ENCODE measurements around the gene ARMC3. TPM values are rescaled to one million over a fixed set of nuclear protein-coding genes. Genes with fewer than 3 reads are reported as not detected.
A peak's percentile ranks its signal among the peaks of the same experiment; 100 is the strongest.
"Not testable (repeated sequence)": the region's sequence is repeated elsewhere in the genome, so short reads cannot be mapped to it uniquely, and the experiment has no call there.

Gene ARMC3
- total RNA-seq, 6 donors from 2014 or later: 0.57 to 56.6 (median 6.4) TPM

GRCh38 chr10:23067337-23067736 lies 139.5 kb downstream of the ARMC3 start:
- TF ChIP-seq CTCF (IDR thresholded peaks at IDR 0.05): no peak
- no peak for TF ChIP-seq POLR2A (IDR thresholded peaks at IDR 0.05)
- no peak for TF ChIP-seq POLR2AphosphoS5 (IDR thresholded peaks at IDR 0.05)
- no peak for TF ChIP-seq EP300 (IDR thresholded peaks at IDR 0.05)
- ATAC-seq (ENCODE audit: low FRiP score in 2 of 2): no peak
- H3K36me3 ChIP-seq: no peaks in the 10 kb centered on the region

GRCh38 chr10:23067939-23068775 lies 140.3 kb downstream of the ARMC3 start:
- no peaks in the 10 kb centered on the region for H3K27me3 ChIP-seq
- 52 to 53% methylated on average over 16 of the region's 16 CpGs for WGBS, 2 donors
- H3K27ac ChIP-seq: no peak overlapping the region
- no peaks in the 10 kb centered on the region for H3K36me3 ChIP-seq
- peaks cover 0 to 18% (median 13%) of the 10 kb centered on the region in 4 donors for H3K4me1 ChIP-seq
- no peak overlapping the region for H3K4me3 ChIP-seq
- ATAC-seq (ENCODE audit: low FRiP score in 2 of 2): peak; percentile 77 to 78
- DNase-seq: peak in 1 of 2 donors; percentile 86
- TF ChIP-seq CTCF (IDR thresholded peaks at IDR 0.05): peak; percentile 45 to 85 (median 60)
- no peak for TF ChIP-seq POLR2AphosphoS5 (IDR thresholded peaks at IDR 0.05)
- no peaks in the 10 kb centered on the region for H3K9me3 ChIP-seq

More at GRCh38 chr10:23067337-23067736, 139.5 kb downstream of the ARMC3 start:
- 91 to 94% methylated on average over 12 of the region's 12 CpGs for WGBS, 2 donors
- Histone ChIP-seq H3K4me1 (peaks cover 0 to 18% (median 11%) of the 10 kb centered on the region in 4 donors), H3K9me3 (no peaks in the 10 kb centered on the region), H3K4me3 (no peak overlapping the region), H3K27ac (no peak overlapping the region), H3K27me3 (no peaks in the 10 kb centered on the region)
- DNase-seq: no peak

- no peaks in the 10 kb centered on the region for H3K27me3 ChIP-seq
- TF ChIP-seq EP300 (IDR thresholded peaks at IDR 0.05): no peak
- no peak for TF ChIP-seq POLR2AphosphoS5 (IDR thresholded peaks at IDR 0.05)
- no peak overlapping the region for H3K4me3 ChIP-seq
- 82 to 83% methylated on average over 10 of the region's 10 CpGs for WGBS, 2 donors
- no peaks in the 10 kb centered on the region for H3K9me3 ChIP-seq
- DNase-seq (no peak), ATAC-seq (ENCODE audit: low FRiP score in 2 of 2) (no peak)
- H3K36me3 ChIP-seq: no peaks in the 10 kb centered on the region
- no peak overlapping the region for H3K27ac ChIP-seq
- H3K4me1 ChIP-seq: peaks cover 0 to 18% (median 13%) of the 10 kb centered on the region in 4 donors
These were observed 141.4 kb downstream of the ARMC3 start for GRCh38 chr10:23069019-23069815.

GRCh38 chr10:23070092-23070912 lies 142.4 kb downstream of the ARMC3 start:
- not testable (repeated sequence) for H3K27me3 ChIP-seq; H3K4me3 ChIP-seq; ATAC-seq (ENCODE audit: low FRiP score in 2 of 2); H3K27ac ChIP-seq; DNase-seq; H3K36me3 ChIP-seq; H3K9me3 ChIP-seq
- peaks cover 0 to 15% (median 9%) of the 10 kb centered on the region in 4 donors for H3K4me1 ChIP-seq
- WGBS, 2 donors: 78 to 89% methylated on average over 11 to 12 of the region's 12 CpGs

GRCh38 chr10:23070913-23071218 lies 143.0 kb downstream of the ARMC3 start:
- 71 to 90% methylated on average over 3 of the region's 3 CpGs for WGBS, 2 donors
- H3K27me3 ChIP-seq: no peaks in the 10 kb centered on the region
- no peaks in the 10 kb centered on the region for H3K36me3 ChIP-seq
- no peak for TF ChIP-seq CTCF (IDR thresholded peaks at IDR 0.05)
- no peak for TF ChIP-seq POLR2A (IDR thresholded peaks at IDR 0.05)
- TF ChIP-seq POLR2AphosphoS5 (IDR thresholded peaks at IDR 0.05): no peak
- TF ChIP-seq EP300 (IDR thresholded peaks at IDR 0.05): no peak
- no peak overlapping the region for H3K27ac ChIP-seq
- DNase-seq (no peak), ATAC-seq (ENCODE audit: low FRiP score in 2 of 2) (peak in 1 of 2 donors; percentile 74)
- no peak overlapping the region for H3K4me3 ChIP-seq
- peaks cover 0 to 9% (median 4%) of the 10 kb centered on the region in 4 donors for H3K4me1 ChIP-seq
- no peaks in the 10 kb centered on the region for H3K9me3 ChIP-seq

GRCh38 chr10:23072593-23072992 lies 144.7 kb downstream of the ARMC3 start:
- not testable (repeated sequence) for H3K27me3 ChIP-seq; H3K36me3 ChIP-seq; H3K9me3 ChIP-seq; DNase-seq; ATAC-seq (ENCODE audit: low FRiP score in 2 of 2); H3K4me3 ChIP-seq; H3K4me1 ChIP-seq
- H3K27ac ChIP-seq: peak overlapping the region in 1 of 4 donors; percentile 2
- 46 to 48% methylated on average over 3 of the region's 3 CpGs for WGBS, 2 donors
